Measurements from ENCODE around the gene TMEM30A. TPM values are rescaled to one million over a fixed set of nuclear protein-coding genes. Genes with fewer than 3 reads are reported as not detected.

Gene TMEM30A
- total and polyA plus RNA-seq, 12 donors: 33.7 to 134 (median 71.0) TPM

DNA sequence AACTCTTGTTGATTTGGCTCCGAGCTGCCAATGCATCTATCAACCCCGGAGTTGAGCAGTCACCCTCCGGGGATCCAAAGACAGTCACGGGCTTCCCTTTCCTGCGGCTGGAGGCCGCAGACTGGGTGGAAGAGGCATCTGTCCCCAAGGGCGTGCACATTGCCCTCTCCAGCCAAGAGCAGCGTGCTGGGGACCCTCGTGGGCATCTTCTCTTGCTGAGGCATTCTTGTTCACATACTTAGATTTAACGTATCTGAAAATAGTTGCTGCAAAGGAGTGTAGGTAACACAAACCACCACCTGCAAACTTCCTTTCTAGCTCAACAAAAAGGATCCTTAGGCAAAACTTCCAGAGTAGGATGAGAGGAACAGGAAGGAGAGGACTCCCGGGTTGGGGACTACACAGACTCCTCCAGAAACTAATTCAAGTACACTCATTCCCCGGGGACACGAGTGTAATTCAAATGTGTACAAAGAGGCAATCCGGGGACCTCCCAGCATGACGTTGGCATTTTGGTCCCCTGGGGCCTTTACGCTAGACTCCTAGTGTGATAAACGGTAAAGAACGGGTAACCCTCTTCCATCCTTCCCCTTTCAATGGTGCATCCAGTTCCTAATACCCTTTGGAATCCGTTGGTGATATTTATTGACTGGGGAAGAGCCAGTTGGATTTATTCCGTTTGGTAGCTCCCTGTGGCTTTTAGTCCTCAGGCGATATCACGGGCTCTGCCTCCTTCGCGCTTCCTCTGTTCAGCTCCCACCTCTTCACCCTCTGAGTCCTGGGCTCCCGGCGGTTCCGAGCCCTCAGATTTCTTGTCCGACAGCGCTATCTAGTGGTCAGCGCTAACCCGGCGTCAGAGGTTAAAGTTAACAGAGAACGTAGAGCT, 76.1 kb downstream of the TMEM30A start:
- Histone ChIP-seq H3K4me3 (peak overlapping the region in 1 of 4 donors; percentile 27), H3K27ac (peak overlapping the region in 2 of 5 donors; percentile 5 to 60), H3K27me3 (peaks cover 34% of the 10 kb centered on the region), H3K4me1 (replicated peaks in 1 of 2) (peaks cover 6 to 20% of the 10 kb centered on the region in 2 donors), H3K9me3 (replicated peaks in 1 of 3) (no peaks in the 10 kb centered on the region), H3K36me3 (replicated peaks in 1 of 2) (no peaks in the 10 kb centered on the region)
- intact Hi-C loops (cut with DNase I): loop anchor here (5.0 to 10.0 kb wide), 3 partner anchors 454 to 1466 kb away; no protein-coding TSS in a partner anchor
- TF ChIP-seq, protein P1, sequence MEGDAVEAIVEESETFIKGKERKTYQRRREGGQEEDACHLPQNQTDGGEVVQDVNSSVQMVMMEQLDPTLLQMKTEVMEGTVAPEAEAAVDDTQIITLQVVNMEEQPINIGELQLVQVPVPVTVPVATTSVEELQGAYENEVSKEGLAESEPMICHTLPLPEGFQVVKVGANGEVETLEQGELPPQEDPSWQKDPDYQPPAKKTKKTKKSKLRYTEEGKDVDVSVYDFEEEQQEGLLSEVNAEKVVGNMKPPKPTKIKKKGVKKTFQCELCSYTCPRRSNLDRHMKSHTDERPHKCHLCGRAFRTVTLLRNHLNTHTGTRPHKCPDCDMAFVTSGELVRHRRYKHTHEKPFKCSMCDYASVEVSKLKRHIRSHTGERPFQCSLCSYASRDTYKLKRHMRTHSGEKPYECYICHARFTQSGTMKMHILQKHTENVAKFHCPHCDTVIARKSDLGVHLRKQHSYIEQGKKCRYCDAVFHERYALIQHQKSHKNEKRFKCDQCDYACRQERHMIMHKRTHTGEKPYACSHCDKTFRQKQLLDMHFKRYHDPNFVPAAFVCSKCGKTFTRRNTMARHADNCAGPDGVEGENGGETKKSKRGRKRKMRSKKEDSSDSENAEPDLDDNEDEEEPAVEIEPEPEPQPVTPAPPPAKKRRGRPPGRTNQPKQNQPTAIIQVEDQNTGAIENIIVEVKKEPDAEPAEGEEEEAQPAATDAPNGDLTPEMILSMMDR (IDR thresholded peaks at IDR 0.05): peak; percentile 66 to 89 (median 84)
- TF ChIP-seq POLR2A (IDR thresholded peaks at IDR 0.05): no peak
- peak; percentile 75 to 92 (median 83) for DNase-seq
- 3 to 5% (median 4%) methylated on average over 25 to 33 of the region's 33 CpGs for WGBS, 4 donors

DNA sequence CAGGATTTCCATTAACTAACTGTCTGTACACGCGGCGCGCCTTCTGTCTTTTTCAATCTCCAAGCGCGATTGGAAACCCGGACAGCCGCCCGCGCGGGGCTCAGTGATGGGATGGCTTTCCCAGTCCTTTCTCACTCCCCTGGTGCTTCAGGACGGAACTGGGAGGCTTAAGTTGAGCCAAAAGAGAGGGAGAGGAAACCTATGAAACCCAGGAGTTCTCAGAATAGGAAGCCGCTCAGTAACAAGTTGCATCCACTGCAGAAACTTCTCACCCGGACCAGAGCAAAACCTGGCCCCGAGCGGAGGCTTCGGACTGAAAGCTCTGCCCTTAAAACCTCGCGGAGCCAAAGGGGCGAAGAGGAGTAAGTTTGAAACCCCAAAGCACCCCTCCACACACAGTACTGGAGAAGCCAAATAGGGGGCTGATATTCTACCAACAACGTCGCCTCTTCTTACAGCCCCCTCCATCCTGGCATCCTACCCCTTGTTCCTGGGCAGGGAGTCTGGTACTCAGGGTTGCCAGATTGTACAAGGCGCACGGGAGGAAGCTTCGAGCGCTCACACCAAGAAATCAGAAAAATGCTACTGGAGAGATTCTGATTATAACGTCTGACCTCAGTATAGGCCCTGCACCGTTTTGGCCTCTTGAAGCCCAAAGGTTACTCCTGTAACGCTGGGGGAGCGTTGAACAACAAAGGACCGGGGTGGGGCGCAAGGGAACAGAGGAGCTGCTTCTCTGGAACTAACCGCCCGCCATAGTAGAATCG, 77.8 kb downstream of the TMEM30A start:
- H3K9me3 ChIP-seq (replicated peaks in 1 of 3): no peaks in the 10 kb centered on the region
- peak overlapping the region in 3 of 5 donors; percentile 30 to 74 (median 59) for H3K27ac ChIP-seq
- TF ChIP-seq POLR2A (IDR thresholded peaks at IDR 0.05): no peak
- TF ChIP-seq, protein P1 (IDR thresholded peaks at IDR 0.05): peak in 1 of 6 experiments; percentile 7
- H3K36me3 ChIP-seq (replicated peaks in 1 of 2): no peaks in the 10 kb centered on the region
- intact Hi-C loops (cut with DNase I): loop anchor here (5.0 to 10.0 kb wide), 3 partner anchors 452 to 1464 kb away; no protein-coding TSS in a partner anchor
- H3K4me1 ChIP-seq (replicated peaks in 1 of 2): peaks cover 6 to 20% of the 10 kb centered on the region in 2 donors
- 5 to 8% (median 6%) methylated on average over 30 to 35 of the region's 35 CpGs for WGBS, 4 donors
- no peak for DNase-seq
- peak overlapping the region in 1 of 4 donors; percentile 61 for H3K4me3 ChIP-seq
- peaks cover 45% of the 10 kb centered on the region for H3K27me3 ChIP-seq

DNA sequence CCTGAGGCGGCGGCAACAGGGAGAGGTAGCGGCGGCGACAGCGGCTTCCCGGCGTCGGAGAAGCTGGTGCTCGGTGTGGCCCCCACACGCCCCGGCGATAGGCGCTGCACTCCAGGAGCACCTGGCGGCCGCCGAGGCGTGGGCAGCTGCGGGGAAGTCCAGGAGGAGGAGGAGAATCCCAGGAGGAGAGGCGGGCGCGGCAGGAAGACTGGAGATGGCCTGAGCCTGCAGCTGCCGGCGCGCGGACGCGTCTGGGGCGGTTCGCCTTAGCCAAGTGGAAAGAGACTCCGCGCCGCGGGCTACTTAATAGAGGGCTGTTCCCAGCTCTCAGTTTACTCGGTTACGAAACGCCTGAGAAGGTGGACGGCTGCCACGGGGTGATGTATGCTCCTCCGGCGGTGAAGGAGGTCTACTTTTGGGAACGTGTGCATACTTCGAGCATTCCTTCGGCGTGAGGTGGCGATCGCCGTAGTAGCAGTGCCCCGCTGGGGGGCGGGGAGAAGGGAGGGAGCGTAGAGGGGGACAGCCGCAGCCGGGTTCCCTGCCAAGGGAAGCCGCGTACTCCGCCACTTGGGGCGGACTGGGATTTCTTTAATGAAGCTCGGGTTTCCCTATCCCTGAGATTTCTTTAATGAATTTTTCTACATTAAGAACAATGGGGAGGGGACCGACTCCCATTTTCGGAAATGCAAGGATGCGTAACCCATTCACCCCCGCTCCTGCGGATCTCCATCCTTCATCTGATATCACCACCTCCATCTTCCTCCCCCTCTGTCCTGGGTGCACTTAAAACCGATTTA, 78.6 kb downstream of the TMEM30A start, which contains the start of gene COL12A1:
Gene COL12A1, minus strand, starts transcription at position 278 of the 800 bp plus-strand sequence. CDS start 3,261 bp downstream, outside the sequence.
- intact Hi-C loops (cut with DNase I): loop anchor here (5.0 to 10.0 kb wide), 3 partner anchors 451 to 1464 kb away; no protein-coding TSS in a partner anchor
- Histone ChIP-seq H3K27ac (peak within 1 kb of the TSS in 4 of 5 donors; percentile 13 to 74 (median 54)), H3K27me3 (peaks cover 47% of the 10 kb centered on the region), H3K4me1 (replicated peaks in 1 of 2) (peaks cover 6 to 20% of the 10 kb centered on the region in 2 donors), H3K4me3 (peak within 1 kb of the TSS in 2 of 4 donors; percentile 7 to 61), H3K9me3 (replicated peaks in 1 of 3) (no peaks in the 10 kb centered on the region), H3K36me3 (replicated peaks in 1 of 2) (no peaks in the 10 kb centered on the region)
- TF ChIP-seq POLR2A (IDR thresholded peaks at IDR 0.05): peak in 1 of 2 donors; percentile 5
- TF ChIP-seq, protein P1 (IDR thresholded peaks at IDR 0.05): peak in 1 of 6 experiments; percentile 8
- WGBS, 4 donors: 1 to 2% (median 1%) methylated on average over 33 to 64 of the region's 64 CpGs
- DNase-seq: peak in 6 of 7 donors; percentile 40 to 80 (median 55)
